ENCODE results near the gene BCLAF3. TPM values are rescaled to one million over a fixed set of nuclear protein-coding genes. Genes with fewer than 3 reads are reported as not detected.

BCLAF3 gene
- total and polyA plus RNA-seq, 7 experiments from 2014 or later = 2.3 to 14.1 (median 7.0) TPM

- no peak overlapping the region for H3K27ac ChIP-seq (ENCODE audit: low read depth, low read length)
- ChIA-PET POLR2A (no interaction called here), CTCF (no interaction called here)
- no peak overlapping the region for H3K27ac Mint-ChIP-seq
- H3K27me3 ChIP-seq (ENCODE audit: control insufficient read depth in 2 of 2, insufficient read depth in 2 of 2, low read length in 2 of 2) = no peaks in the 10 kb centered on the region
- intact Hi-C loops (cut with micrococcal nuclease) = no loop called here
- no peaks in the 10 kb centered on the region for H3K9me3 Mint-ChIP-seq
- H3K4me3 ChIP-seq (ENCODE audit: low read length) = no peak overlapping the region
- DNase-seq (no peak), ATAC-seq (no peak)
- no peaks in the 10 kb centered on the region for H3K36me3 ChIP-seq (ENCODE audit: control insufficient read depth in 2 of 3, insufficient read depth in 3 of 3, low read length in 3 of 3)
- no peaks in the 10 kb centered on the region for H3K4me1 Mint-ChIP-seq
- H3K27me3 Mint-ChIP-seq = peaks cover 0 to 4% (median 0%) of the 10 kb centered on the region in 5 donors
- H3K4me3 Mint-ChIP-seq = no peak overlapping the region
- no peaks in the 10 kb centered on the region for H3K9me3 ChIP-seq (ENCODE audit: control insufficient read depth in 2 of 3, low read length in 3 of 3)
- H3K4me1 ChIP-seq (ENCODE audit: control insufficient read depth in 2 of 2, insufficient read depth in 2 of 2, low read length in 2 of 2) = no peaks in the 10 kb centered on the region
- H3K36me3 Mint-ChIP-seq = peaks cover 0 to 17% (median 0%) of the 10 kb centered on the region in 5 donors
Measured at GRCh38 chrX:20007962-20008622, 17.2 kb upstream of the BCLAF3 start.

GRCh38 chrX:20005883-20006282 is 15.0 kb upstream of the BCLAF3 start:
- Mint-ChIP-seq H3K27me3 (peaks cover 0 to 4% (median 0%) of the 10 kb centered on the region in 5 donors), H3K9me3 (no peaks in the 10 kb centered on the region), H3K4me1 (no peaks in the 10 kb centered on the region), H3K27ac (no peak overlapping the region), H3K36me3 (peaks cover 0 to 9% (median 0%) of the 10 kb centered on the region in 5 donors), H3K4me3 (no peak overlapping the region)
- no peaks in the 10 kb centered on the region for H3K9me3 ChIP-seq (ENCODE audit: control insufficient read depth in 2 of 3, low read length in 3 of 3)
- H3K36me3 ChIP-seq (ENCODE audit: control insufficient read depth in 2 of 3, insufficient read depth in 3 of 3, low read length in 3 of 3) = no peaks in the 10 kb centered on the region
- H3K27ac ChIP-seq (ENCODE audit: low read depth, low read length) = no peak overlapping the region
- intact Hi-C loops (cut with micrococcal nuclease) = no loop called here
- CTCF ChIA-PET = no interaction called here
- H3K27me3 ChIP-seq (ENCODE audit: control insufficient read depth in 2 of 2, insufficient read depth in 2 of 2, low read length in 2 of 2) = no peaks in the 10 kb centered on the region
- no peaks in the 10 kb centered on the region for H3K4me1 ChIP-seq (ENCODE audit: control insufficient read depth in 2 of 2, insufficient read depth in 2 of 2, low read length in 2 of 2)
- H3K4me3 ChIP-seq (ENCODE audit: low read length) = no peak overlapping the region
- POLR2A ChIA-PET = no interaction called here
- ATAC-seq (no peak), DNase-seq (no peak)

DNA sequence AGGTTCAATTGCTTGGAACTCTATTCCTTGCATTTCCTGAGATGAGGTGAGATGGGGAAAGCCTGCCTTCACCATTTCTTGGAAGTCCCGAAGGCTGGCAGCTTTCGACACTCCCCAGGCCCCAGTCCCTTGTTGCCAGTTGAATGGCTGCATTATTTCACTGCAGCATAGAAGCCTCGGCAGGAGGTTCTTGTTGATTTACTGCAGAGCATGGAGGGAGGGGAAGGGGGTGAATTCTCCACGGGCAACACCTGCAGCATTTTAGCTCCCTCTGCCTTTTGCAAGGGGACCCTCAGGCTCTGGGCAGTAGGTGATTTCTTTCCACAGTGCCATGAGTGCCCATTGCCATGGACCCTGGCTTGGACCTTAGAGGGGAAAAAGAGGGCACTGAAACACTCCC is 10.7 kb upstream of the BCLAF3 start:
- H3K27me3 ChIP-seq (ENCODE audit: control insufficient read depth in 2 of 2, insufficient read depth in 2 of 2, low read length in 2 of 2) = no peaks in the 10 kb centered on the region
- no peaks in the 10 kb centered on the region for H3K9me3 ChIP-seq (ENCODE audit: control insufficient read depth in 2 of 3, low read length in 3 of 3)
- Mint-ChIP-seq H3K27ac (no peak overlapping the region), H3K27me3 (no peaks in the 10 kb centered on the region), H3K4me1 (no peaks in the 10 kb centered on the region), H3K36me3 (no peaks in the 10 kb centered on the region), H3K4me3 (no peak overlapping the region), H3K9me3 (no peaks in the 10 kb centered on the region)
- ChIA-PET CTCF (no interaction called here), POLR2A (no interaction called here)
- no peak for ATAC-seq
- H3K27ac ChIP-seq (ENCODE audit: low read depth, low read length) = no peak overlapping the region
- H3K4me1 ChIP-seq (ENCODE audit: control insufficient read depth in 2 of 2, insufficient read depth in 2 of 2, low read length in 2 of 2) = no peaks in the 10 kb centered on the region
- no peak for DNase-seq
- intact Hi-C loops (cut with micrococcal nuclease) = no loop called here
- H3K4me3 ChIP-seq (ENCODE audit: low read length) = no peak overlapping the region
- H3K36me3 ChIP-seq (ENCODE audit: control insufficient read depth in 2 of 3, insufficient read depth in 3 of 3, low read length in 3 of 3) = no peaks in the 10 kb centered on the region

DNA sequence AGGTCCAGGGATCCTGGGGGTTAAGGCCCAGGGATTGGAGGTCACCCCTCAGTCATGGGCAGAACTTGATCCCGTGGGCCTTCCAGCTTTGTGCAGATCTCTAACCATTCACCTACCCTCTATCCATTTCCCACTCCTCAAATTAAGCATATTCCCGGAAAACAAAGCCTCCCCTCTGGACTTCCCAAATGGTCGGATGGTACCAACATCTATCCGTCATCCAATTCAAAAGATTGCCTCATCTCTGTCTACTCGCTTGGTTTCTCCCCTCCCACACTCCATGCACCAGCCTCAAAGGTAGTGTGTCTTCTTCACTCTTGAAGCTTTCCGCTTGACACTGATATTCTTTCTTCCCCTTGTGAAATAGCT is 473 bp upstream of the BCLAF3 start:
- ChIA-PET CTCF (interaction anchor here (1.1 kb wide), 1 partner anchor 87 kb away, joined by 3 read pairs; no protein-coding TSS in a partner anchor), POLR2A (no interaction called here)
- Histone ChIP-seq H3K9me3 (ENCODE audit: control insufficient read depth in 2 of 3, low read length in 3 of 3) (no peaks in the 10 kb centered on the region), H3K27me3 (ENCODE audit: control insufficient read depth in 2 of 2, insufficient read depth in 2 of 2, low read length in 2 of 2) (no peaks in the 10 kb centered on the region), H3K4me1 (ENCODE audit: control insufficient read depth in 2 of 2, insufficient read depth in 2 of 2, low read length in 2 of 2) (no peaks in the 10 kb centered on the region), H3K36me3 (ENCODE audit: control insufficient read depth in 2 of 3, insufficient read depth in 3 of 3, low read length in 3 of 3) (peaks cover 0 to 4% (median 0%) of the 10 kb centered on the region in 3 experiments), H3K27ac (ENCODE audit: low read depth, low read length) (peak overlapping the region; percentile 66), H3K4me3 (ENCODE audit: low read length) (peak overlapping the region; percentile 51)
- intact Hi-C loops (cut with micrococcal nuclease) = loop anchor here (1.0 to 10.0 kb wide), 16 partner anchors 85 to 1567 kb away; partner anchors contain the start of genes EIF1AX (in 2 of the 2), PHKA2 (in 2 of the 2), RPS6KA3 (in 2 of the 2) and CDKL5 (in 1 of the 2)
- ATAC-seq (no peak), DNase-seq (peak in 3 of 9 donors; percentile 20 to 46 (median 26))
- H3K36me3 Mint-ChIP-seq = peaks cover 0 to 2% (median 0%) of the 10 kb centered on the region in 5 donors
- peaks cover 0 to 2% (median 0%) of the 10 kb centered on the region in 5 donors for H3K27me3 Mint-ChIP-seq
- peaks cover 0 to 2% (median 0%) of the 10 kb centered on the region in 11 donors for H3K9me3 Mint-ChIP-seq
- H3K27ac Mint-ChIP-seq = peak overlapping the region; percentile 79 to 98 (median 92)
- peaks cover 7 to 28% (median 19%) of the 10 kb centered on the region in 7 donors for H3K4me1 Mint-ChIP-seq
- peak overlapping the region; percentile 79 to 96 (median 90) for H3K4me3 Mint-ChIP-seq

DNA sequence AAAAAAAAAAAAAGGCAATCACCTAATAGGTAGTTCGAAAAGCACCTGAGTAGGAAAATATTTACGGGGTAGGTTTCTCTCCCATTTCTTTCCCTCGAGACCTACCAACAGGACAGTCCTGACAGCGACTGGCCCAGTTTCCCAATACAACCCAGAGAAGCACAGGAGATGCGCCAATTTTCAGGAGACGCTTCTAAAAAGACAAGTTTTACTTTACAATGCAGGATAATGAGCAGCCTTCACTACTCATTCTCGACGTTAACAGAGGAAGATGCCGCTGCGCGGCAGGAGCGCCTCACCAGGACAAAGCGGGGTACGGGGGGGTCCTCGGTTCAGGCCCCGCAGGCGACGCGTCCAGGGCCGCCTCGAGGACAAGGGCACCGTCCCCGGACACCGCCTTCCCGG is 708 bp downstream of the BCLAF3 start:
- Histone ChIP-seq H3K27ac (ENCODE audit: low read depth, low read length) (peak overlapping the region; percentile 71), H3K4me1 (ENCODE audit: control insufficient read depth in 2 of 2, insufficient read depth in 2 of 2, low read length in 2 of 2) (no peaks in the 10 kb centered on the region), H3K9me3 (ENCODE audit: control insufficient read depth in 2 of 3, low read length in 3 of 3) (no peaks in the 10 kb centered on the region), H3K36me3 (ENCODE audit: control insufficient read depth in 2 of 3, insufficient read depth in 3 of 3, low read length in 3 of 3) (peaks cover 0 to 4% (median 0%) of the 10 kb centered on the region in 3 experiments), H3K4me3 (ENCODE audit: low read length) (peak overlapping the region; percentile 44), H3K27me3 (ENCODE audit: control insufficient read depth in 2 of 2, insufficient read depth in 2 of 2, low read length in 2 of 2) (no peaks in the 10 kb centered on the region)
- CTCF ChIA-PET = no interaction called here
- intact Hi-C loops (cut with micrococcal nuclease) = loop anchor here (2.0 to 10.0 kb wide), 10 partner anchors 151 to 1565 kb away; partner anchors contain the start of genes PHKA2 (in 2 of the 2), RPS6KA3 (in 2 of the 2), CDKL5 (in 1 of the 2) and EIF1AX (in 1 of the 2)
- H3K4me3 Mint-ChIP-seq = peak overlapping the region; percentile 73 to 93 (median 86)
- no peaks in the 10 kb centered on the region for H3K27me3 Mint-ChIP-seq
- peak overlapping the region; percentile 67 to 95 (median 74) for H3K27ac Mint-ChIP-seq
- no peak for DNase-seq
- H3K36me3 Mint-ChIP-seq = peaks cover 0 to 6% (median 3%) of the 10 kb centered on the region in 5 donors
- ATAC-seq = peak; percentile 34
- H3K9me3 Mint-ChIP-seq = peaks cover 0 to 2% (median 0%) of the 10 kb centered on the region in 11 donors
- POLR2A ChIA-PET = no interaction called here
- H3K4me1 Mint-ChIP-seq = peaks cover 7 to 30% (median 19%) of the 10 kb centered on the region in 7 donors

GRCh38 chrX:19987856-19988255 is 3.0 kb downstream of the BCLAF3 start:
- peaks cover 0 to 4% (median 0%) of the 10 kb centered on the region in 3 experiments for H3K36me3 ChIP-seq (ENCODE audit: control insufficient read depth in 2 of 3, insufficient read depth in 3 of 3, low read length in 3 of 3)
- ATAC-seq = no peak
- Mint-ChIP-seq H3K27ac (no peak overlapping the region), H3K9me3 (peaks cover 0 to 2% (median 0%) of the 10 kb centered on the region in 11 donors), H3K27me3 (no peaks in the 10 kb centered on the region), H3K4me3 (no peak overlapping the region), H3K4me1 (peaks cover 7 to 30% (median 19%) of the 10 kb centered on the region in 7 donors), H3K36me3 (peaks cover 0 to 6% (median 3%) of the 10 kb centered on the region in 5 donors)
- no peaks in the 10 kb centered on the region for H3K27me3 ChIP-seq (ENCODE audit: control insufficient read depth in 2 of 2, insufficient read depth in 2 of 2, low read length in 2 of 2)
- no peak for DNase-seq
- H3K4me3 ChIP-seq (ENCODE audit: low read length) = no peak overlapping the region
- ChIA-PET POLR2A (interaction anchor here (0.8 kb wide), 1 partner anchor 129 kb away, joined by 3 read pairs; no protein-coding TSS in a partner anchor), CTCF (interaction anchor here (0.5 to 1.3 kb wide), 2 partner anchors 11 to 80 kb away, joined by 3 to 4 read pairs; no protein-coding TSS in a partner anchor)
- no peaks in the 10 kb centered on the region for H3K4me1 ChIP-seq (ENCODE audit: control insufficient read depth in 2 of 2, insufficient read depth in 2 of 2, low read length in 2 of 2)
- H3K27ac ChIP-seq (ENCODE audit: low read depth, low read length) = no peak overlapping the region
- intact Hi-C loops (cut with micrococcal nuclease) = no loop called here
- no peaks in the 10 kb centered on the region for H3K9me3 ChIP-seq (ENCODE audit: control insufficient read depth in 2 of 3, low read length in 3 of 3)
